Sigmoid colon (tissue), 7 donors: ENCODE results near the gene PRRT3. TPM values are rescaled to one million over a fixed set of nuclear protein-coding genes. Genes with fewer than 3 reads are reported as not detected.
A peak's percentile ranks its signal among the peaks of the same experiment; 100 is the strongest.

Experiments used
- DNase-seq: peaks from one replicate; pipeline ENCODE4 v3.0.0-alpha.2; 2019
- H3K27ac ChIP-seq, 4 donors: fragments of 200-600 bp; sonication (generic); one replicate each; pipeline ENCODE4 v1.5.1; 2016 to 2019; ENCODE audit warnings: mild to moderate bottlenecking in 1 of 4
- H3K27me3 ChIP-seq, 3 donors: fragments of 200-600 bp; sonication (generic); one replicate each; pipeline ENCODE4 v1.5.1; 2019; ENCODE audit warnings: mild to moderate bottlenecking in 1 of 3
- H3K36me3 ChIP-seq, 4 donors: fragments of 200-600 bp; sonication (generic); one replicate each; pipeline ENCODE4 v1.5.1; 2016 to 2019
- H3K4me1 ChIP-seq, 4 donors: fragments of 200-600 bp; sonication (generic); one replicate each; pipeline ENCODE4 v1.5.1; 2017 to 2019
- H3K4me3 ChIP-seq, 4 donors: fragments of 200-600 bp; sonication (generic); one replicate each; pipeline ENCODE4 v1.5.1; 2017 to 2019; ENCODE audit warnings: mild to moderate bottlenecking in 2 of 4, moderate library complexity in 1 of 4
- H3K9me3 ChIP-seq, 4 donors: fragments of 200-600 bp in 3 of 4; sonication (generic) in 3 of 4; one replicate each; pipeline versions ENCODE4 v1.5.1 to v1.6.1; 2013 to 2019
- EP300 ChIP-seq, 4 donors: sonication (generic); formaldehyde crosslinking; IDR thresholded peaks; one replicate each; pipeline ENCODE4 v1.6.1; 2017; ENCODE audit warnings: antibody characterized with exemption in 4 of 4
- POLR2A ChIP-seq, 2 donors: fragments of 450-650 bp; IDR thresholded peaks; one replicate each; pipeline ENCODE4 v1.6.1; 2016; ENCODE audit warnings: antibody characterized with exemption in 2 of 2, mild to moderate bottlenecking in 2 of 2, moderate library complexity in 2 of 2
- POLR2AphosphoS5 ChIP-seq, 4 donors: sonication (generic); formaldehyde crosslinking; IDR thresholded peaks; one replicate each; pipeline ENCODE4 v1.6.1; 2017; ENCODE audit warnings: antibody characterized with exemption in 4 of 4
- WGBS, 2 donors: extraction: QIAGEN DNeasy Blood & Tissue Kit; methylation state at CpG; one replicate each; pipeline ENCODE4 v1.1.7; 2013; 5-methylcytosine and 5-hydroxymethylcytosine counted together
- intact Hi-C: fragments of 100-400 bp; cut with DNase I; formaldehyde crosslinking; loops from one replicate; pipeline ENCODE4 v1.15.1; 2023
- polyA plus RNA-seq, 3 donors: library from polyadenylated mRNA; stranded (reverse); fragments of 200-250 nt; gene quantifications; one replicate each; pipeline ENCODE4 v1.2.3, GENCODE V29; 2013
- total RNA-seq, 4 donors: library from RNA; depleted of rRNA; stranded (reverse); fragments of >200 nt; gene quantifications; one replicate each; pipeline ENCODE4 v1.1.0, GENCODE V29; 2016
- TF ChIP-seq, protein P1 (sequence below), 4 experiments: fragments of 450-650 bp in 3 of 4; fragments of 200-600 bp in 1 of 4; IDR thresholded peaks; one replicate each; pipeline ENCODE4 v1.5.1; 2016 to 2019; ENCODE audit warnings: antibody characterized with exemption in 4 of 4, mild to moderate bottlenecking in 3 of 4, moderate library complexity in 2 of 4
- donor health status: healthy with polysubstance abuse.
- donor health status: Bipolar disorder and iron deficiency.
- donor health status: healthy.

The PRRT3 gene
- total and polyA plus RNA-seq, 7 donors: 0.46 to 2.6 (median 1.5) TPM

DNA sequence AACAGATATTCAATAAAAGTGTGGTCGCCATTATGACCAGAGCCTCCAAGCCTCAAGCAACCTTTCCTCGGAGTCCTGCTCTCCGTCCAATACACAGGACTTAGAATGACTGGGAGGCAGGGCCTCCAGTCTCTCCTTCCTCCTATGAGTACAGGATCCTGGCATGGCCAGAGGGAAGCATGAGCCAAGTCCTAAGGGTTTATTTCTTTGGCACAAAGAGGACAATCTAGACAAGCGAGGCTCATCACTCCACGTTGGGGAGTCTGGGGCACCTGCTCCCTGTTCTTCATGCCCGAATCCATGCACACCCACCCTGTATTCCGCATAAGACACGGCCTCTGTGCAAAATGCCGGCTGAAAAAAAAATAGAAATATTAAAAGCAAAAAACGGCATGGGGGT lies 6.8 kb downstream of the PRRT3 start:
- H3K36me3 ChIP-seq: peaks cover 6 to 33% (median 7%) of the 10 kb centered on the region in 4 donors
- DNase-seq: no peak
- peaks cover 0 to 27% (median 17%) of the 10 kb centered on the region in 4 donors for H3K4me1 ChIP-seq
- WGBS, 2 donors: 83 to 89% methylated on average over 10 of the region's 10 CpGs
- no peaks in the 10 kb centered on the region for H3K9me3 ChIP-seq
- peak overlapping the region in 3 of 4 donors; percentile 82 to 91 (median 88) for H3K27ac ChIP-seq
- H3K27me3 ChIP-seq: no peaks in the 10 kb centered on the region
- no peak for TF ChIP-seq EP300 (IDR thresholded peaks at IDR 0.05)
- no peak for TF ChIP-seq POLR2AphosphoS5 (IDR thresholded peaks at IDR 0.05)
- TF ChIP-seq, protein P1, sequence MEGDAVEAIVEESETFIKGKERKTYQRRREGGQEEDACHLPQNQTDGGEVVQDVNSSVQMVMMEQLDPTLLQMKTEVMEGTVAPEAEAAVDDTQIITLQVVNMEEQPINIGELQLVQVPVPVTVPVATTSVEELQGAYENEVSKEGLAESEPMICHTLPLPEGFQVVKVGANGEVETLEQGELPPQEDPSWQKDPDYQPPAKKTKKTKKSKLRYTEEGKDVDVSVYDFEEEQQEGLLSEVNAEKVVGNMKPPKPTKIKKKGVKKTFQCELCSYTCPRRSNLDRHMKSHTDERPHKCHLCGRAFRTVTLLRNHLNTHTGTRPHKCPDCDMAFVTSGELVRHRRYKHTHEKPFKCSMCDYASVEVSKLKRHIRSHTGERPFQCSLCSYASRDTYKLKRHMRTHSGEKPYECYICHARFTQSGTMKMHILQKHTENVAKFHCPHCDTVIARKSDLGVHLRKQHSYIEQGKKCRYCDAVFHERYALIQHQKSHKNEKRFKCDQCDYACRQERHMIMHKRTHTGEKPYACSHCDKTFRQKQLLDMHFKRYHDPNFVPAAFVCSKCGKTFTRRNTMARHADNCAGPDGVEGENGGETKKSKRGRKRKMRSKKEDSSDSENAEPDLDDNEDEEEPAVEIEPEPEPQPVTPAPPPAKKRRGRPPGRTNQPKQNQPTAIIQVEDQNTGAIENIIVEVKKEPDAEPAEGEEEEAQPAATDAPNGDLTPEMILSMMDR (IDR thresholded peaks at IDR 0.05): no peak
- TF ChIP-seq POLR2A (IDR thresholded peaks at IDR 0.05): no peak
- no peak overlapping the region for H3K4me3 ChIP-seq
- intact Hi-C loops: loop anchor here (5.0 kb wide), 4 partner anchors 42 to 228 kb away; partner anchors contain the start of genes EMC3 and FANCD2

GRCh38 chr3:9944271-9944670 lies 7.9 kb downstream of the PRRT3 start:
- H3K4me3 ChIP-seq: no peak overlapping the region
- no peaks in the 10 kb centered on the region for H3K9me3 ChIP-seq
- H3K36me3 ChIP-seq: peaks cover 6 to 28% (median 7%) of the 10 kb centered on the region in 4 donors
- intact Hi-C loops: no loop called here
- H3K4me1 ChIP-seq: peaks cover 0 to 27% (median 17%) of the 10 kb centered on the region in 4 donors
- 93 to 94% methylated on average over 11 of the region's 11 CpGs for WGBS, 2 donors
- no peak overlapping the region for H3K27ac ChIP-seq
- TF ChIP-seq POLR2A (IDR thresholded peaks at IDR 0.05) (no peak), EP300 (IDR thresholded peaks at IDR 0.05) (no peak), POLR2AphosphoS5 (IDR thresholded peaks at IDR 0.05) (no peak)
- TF ChIP-seq, protein P1 (IDR thresholded peaks at IDR 0.05): no peak
- DNase-seq: no peak
- no peaks in the 10 kb centered on the region for H3K27me3 ChIP-seq

DNA sequence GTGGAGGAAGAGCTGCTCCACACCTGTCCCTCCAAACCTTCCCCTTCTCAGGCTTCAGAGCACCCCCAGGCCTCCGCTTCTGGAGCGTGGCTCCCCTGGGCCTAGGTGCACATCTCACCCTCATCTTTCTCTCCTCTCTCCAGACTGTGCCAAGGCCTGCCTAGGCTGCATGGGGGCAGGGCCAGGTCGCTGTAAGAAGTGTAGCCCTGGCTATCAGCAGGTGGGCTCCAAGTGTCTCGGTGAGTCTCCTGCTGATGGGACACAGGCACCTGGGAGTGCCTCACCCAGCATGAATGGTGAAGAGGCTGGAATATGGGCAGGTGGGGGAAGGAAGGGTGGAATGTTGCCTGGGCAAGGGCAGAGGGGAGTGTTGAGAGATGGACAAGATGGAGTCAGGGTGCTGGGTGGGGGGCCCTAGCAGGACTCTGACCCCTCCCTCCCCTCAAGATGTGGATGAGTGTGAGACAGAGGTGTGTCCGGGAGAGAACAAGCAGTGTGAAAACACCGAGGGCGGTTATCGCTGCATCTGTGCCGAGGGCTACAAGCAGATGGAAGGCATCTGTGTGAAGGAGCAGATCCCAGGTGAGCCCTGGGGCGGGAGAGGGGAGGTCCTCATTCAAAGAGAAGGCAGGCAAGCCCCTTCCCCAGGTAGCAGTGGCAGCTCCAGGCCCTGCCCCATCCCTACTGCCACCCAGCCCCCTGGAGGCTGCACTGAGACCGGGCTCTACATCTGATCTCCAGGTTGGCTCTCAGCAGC lies 9.1 kb downstream of the PRRT3 start:
- no peaks in the 10 kb centered on the region for H3K9me3 ChIP-seq
- H3K4me1 ChIP-seq: peaks cover 0 to 25% (median 16%) of the 10 kb centered on the region in 4 donors
- intact Hi-C loops: no loop called here
- TF ChIP-seq POLR2AphosphoS5 (IDR thresholded peaks at IDR 0.05): no peak
- TF ChIP-seq, protein P1 (IDR thresholded peaks at IDR 0.05): no peak
- no peak for TF ChIP-seq POLR2A (IDR thresholded peaks at IDR 0.05)
- TF ChIP-seq EP300 (IDR thresholded peaks at IDR 0.05): no peak
- no peak for DNase-seq
- no peak overlapping the region for H3K4me3 ChIP-seq
- 91 to 93% methylated on average over 11 of the region's 11 CpGs for whole genome bisulfite sequencing, 2 donors
- no peak overlapping the region for H3K27ac ChIP-seq
- peaks cover 6 to 34% (median 10%) of the 10 kb centered on the region in 4 donors for H3K36me3 ChIP-seq
- no peaks in the 10 kb centered on the region for H3K27me3 ChIP-seq

DNA sequence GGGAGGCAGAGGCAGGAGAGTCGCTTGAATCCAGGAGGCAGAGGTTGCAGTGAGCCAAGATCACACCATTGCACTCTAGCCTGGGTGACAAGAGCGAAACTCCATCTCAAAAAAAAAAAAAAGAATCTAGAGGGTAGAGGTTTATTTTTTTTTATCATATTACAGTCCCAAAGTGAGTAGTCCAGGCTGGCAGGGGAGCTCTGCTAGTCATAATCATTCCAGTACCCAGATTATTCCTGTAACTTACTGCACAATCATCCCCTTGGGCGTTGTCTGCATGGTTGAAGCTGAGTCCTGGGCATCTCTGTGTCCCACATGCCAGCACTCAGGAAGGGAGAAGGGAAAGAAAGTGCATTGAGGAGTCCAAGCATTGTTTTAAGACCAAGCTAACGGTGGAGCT lies 10.0 kb downstream of the PRRT3 start:
- peaks cover 7 to 44% (median 17%) of the 10 kb centered on the region in 4 donors for H3K36me3 ChIP-seq

More for the DNA sequence above, 10.0 kb downstream of the PRRT3 start:
- Histone ChIP-seq H3K4me1 (peaks cover 0 to 16% (median 7%) of the 10 kb centered on the region in 4 donors), H3K4me3 (no peak overlapping the region), H3K27me3 (no peaks in the 10 kb centered on the region), H3K27ac (no peak overlapping the region), H3K9me3 (no peaks in the 10 kb centered on the region)
- DNase-seq: no peak
- intact Hi-C loops: no loop called here
- TF ChIP-seq POLR2A (IDR thresholded peaks at IDR 0.05) (no peak), EP300 (IDR thresholded peaks at IDR 0.05) (no peak)
- TF ChIP-seq, protein P1 (IDR thresholded peaks at IDR 0.05): no peak
- WGBS, 2 donors: 88 to 95% methylated on average over 4 of the region's 4 CpGs
